Endodermal cell (in vitro differentiated cells): ENCODE results near the gene TBC1D4. TPM values are rescaled to one million over a fixed set of nuclear protein-coding genes. Genes with fewer than 3 reads are reported as not detected.

Experiments used
- DNase-seq: peaks from one replicate; pipeline ENCODE4 v3.0.0-alpha.2; 2017
- H3K27ac ChIP-seq: 2 replicates; pipeline ENCODE4 v1.5.1; 2013; ENCODE audit warnings: mild to moderate bottlenecking, low read depth, low read length, moderate library complexity
- H3K27me3 ChIP-seq: 2 replicates; pipeline ENCODE4 v1.6.1; 2013; ENCODE audit warnings: mild to moderate bottlenecking, low read length, moderate library complexity; ENCODE audit not compliant: insufficient read depth, control insufficient read depth, poor library complexity, severe bottlenecking
- H3K36me3 ChIP-seq: 2 replicates; pipeline ENCODE4 v1.7.0; 2013; ENCODE audit warnings: mild to moderate bottlenecking, low read length, moderate library complexity; ENCODE audit not compliant: control insufficient read depth, insufficient read depth
- H3K4me1 ChIP-seq: one replicate; pipeline ENCODE4 v1.7.0; 2013; ENCODE audit warnings: low read length; ENCODE audit not compliant: control insufficient read depth, insufficient read depth
- H3K4me3 ChIP-seq: 2 replicates; pipeline ENCODE4 v1.5.1; 2013; ENCODE audit warnings: mild to moderate bottlenecking, low read length, moderate library complexity
- H3K9ac ChIP-seq: 2 replicates; pipeline ENCODE4 v1.6.1; 2013; ENCODE audit warnings: mild to moderate bottlenecking, low read length, moderate library complexity; ENCODE audit not compliant: poor library complexity, severe bottlenecking; ENCODE audit errors: extremely low read depth
- H3K9me3 ChIP-seq: 2 replicates; pipeline ENCODE4 v1.6.1; 2013; ENCODE audit warnings: mild to moderate bottlenecking, low read length, moderate library complexity; ENCODE audit not compliant: control insufficient read depth
- H3K27ac Mint-ChIP-seq: 2 replicates; pipeline ENCODE4 v1.8.0; 2020; ENCODE audit warnings: mixed read lengths
- H3K27me3 Mint-ChIP-seq: 2 replicates; pipeline ENCODE4 v1.8.0; 2021; ENCODE audit warnings: mild to moderate bottlenecking, mixed read lengths; ENCODE audit not compliant: insufficient read depth
- H3K36me3 Mint-ChIP-seq: 2 replicates; pipeline ENCODE4 v1.8.0; 2020; ENCODE audit warnings: low read depth, mixed read lengths
- H3K4me1 Mint-ChIP-seq: 2 replicates; pipeline ENCODE4 v1.8.0; 2020; ENCODE audit warnings: mixed read lengths
- H3K4me3 Mint-ChIP-seq: 2 replicates; pipeline ENCODE4 v1.8.0; 2020; ENCODE audit warnings: mild to moderate bottlenecking, moderate library complexity, mixed read lengths
- H3K9me3 Mint-ChIP-seq: 2 replicates; pipeline ENCODE4 v1.8.0; 2020; ENCODE audit warnings: mild to moderate bottlenecking, mixed read lengths
- WGBS, 2 experiments: methylation state at CpG; one replicate each; pipeline versions ENCODE4 v1.1.5 to v1.1.7; 2013; ENCODE audit warnings: missing lambda C conversion rate in 2 of 2, mixed read lengths in 1 of 2; ENCODE audit not compliant: insufficient coverage in 1 of 2, insufficient read length in 1 of 2; 5-methylcytosine and 5-hydroxymethylcytosine counted together
- total RNA-seq, 2 donors: library from RNA; stranded (reverse); fragmentation: NEBNext Ultra II Directional in 1 of 2; extraction: Animal tissue kit (Norgen Biotek cat#: 25700) in 1 of 2; gene quantifications; 2 replicates in 1 of 2; 3 replicates in 1 of 2; pipeline ENCODE4 v1.2.1, GENCODE V29; 2021
- TF ChIP-seq, protein P1 (sequence below): fragments of 200-600 bp; sonication (generic); conservative IDR thresholded peaks from 2 replicates; pipeline ENCODE4 v1.5.0; 2021; ENCODE audit warnings: antibody characterized with exemption, mild to moderate bottlenecking

Gene TBC1D4
- total RNA-seq, 2 donors from 2014 or later: 3.2 to 4.7 TPM

DNA sequence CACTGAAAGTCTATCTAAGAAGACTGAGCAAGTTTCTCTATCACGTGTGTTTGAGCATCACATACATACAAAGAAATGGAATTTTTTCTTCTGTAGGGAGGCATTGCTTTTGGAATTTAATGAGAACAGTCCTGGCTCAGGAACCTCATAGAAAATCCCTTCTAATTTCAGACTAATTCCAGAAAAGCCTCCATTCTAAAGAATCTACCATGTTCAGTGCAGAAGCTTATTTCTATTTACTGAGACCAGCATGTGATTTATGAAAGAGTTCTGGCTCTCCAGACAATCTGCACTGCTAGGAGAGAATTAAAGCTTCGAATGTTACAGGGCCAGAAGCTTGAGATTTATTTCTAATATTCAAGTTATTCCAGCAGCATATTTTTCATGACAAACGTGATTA is 186.8 kb downstream of the TBC1D4 start:
- Histone ChIP-seq H3K9ac (no peak overlapping the region), H3K9me3 (no peaks in the 10 kb centered on the region), H3K27me3 (peaks cover 83% of the 10 kb centered on the region), H3K27ac (no peak overlapping the region), H3K4me3 (no peak overlapping the region), H3K4me1 (peaks cover 4% of the 10 kb centered on the region), H3K36me3 (no peaks in the 10 kb centered on the region)
- Mint-ChIP-seq H3K4me1 (peaks cover 18% of the 10 kb centered on the region), H3K4me3 (no peak overlapping the region), H3K36me3 (no peaks in the 10 kb centered on the region), H3K27me3 (peaks cover 31% of the 10 kb centered on the region), H3K27ac (no peak overlapping the region), H3K9me3 (no peaks in the 10 kb centered on the region)
- no peak for DNase-seq
- TF ChIP-seq, protein P1, sequence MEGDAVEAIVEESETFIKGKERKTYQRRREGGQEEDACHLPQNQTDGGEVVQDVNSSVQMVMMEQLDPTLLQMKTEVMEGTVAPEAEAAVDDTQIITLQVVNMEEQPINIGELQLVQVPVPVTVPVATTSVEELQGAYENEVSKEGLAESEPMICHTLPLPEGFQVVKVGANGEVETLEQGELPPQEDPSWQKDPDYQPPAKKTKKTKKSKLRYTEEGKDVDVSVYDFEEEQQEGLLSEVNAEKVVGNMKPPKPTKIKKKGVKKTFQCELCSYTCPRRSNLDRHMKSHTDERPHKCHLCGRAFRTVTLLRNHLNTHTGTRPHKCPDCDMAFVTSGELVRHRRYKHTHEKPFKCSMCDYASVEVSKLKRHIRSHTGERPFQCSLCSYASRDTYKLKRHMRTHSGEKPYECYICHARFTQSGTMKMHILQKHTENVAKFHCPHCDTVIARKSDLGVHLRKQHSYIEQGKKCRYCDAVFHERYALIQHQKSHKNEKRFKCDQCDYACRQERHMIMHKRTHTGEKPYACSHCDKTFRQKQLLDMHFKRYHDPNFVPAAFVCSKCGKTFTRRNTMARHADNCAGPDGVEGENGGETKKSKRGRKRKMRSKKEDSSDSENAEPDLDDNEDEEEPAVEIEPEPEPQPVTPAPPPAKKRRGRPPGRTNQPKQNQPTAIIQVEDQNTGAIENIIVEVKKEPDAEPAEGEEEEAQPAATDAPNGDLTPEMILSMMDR: no peak
- WGBS, 2 experiments: 90% methylated on average over 3 of the region's 3 CpGs; no CpG with 5 or more reads in 1 of the 2 experiments

DNA sequence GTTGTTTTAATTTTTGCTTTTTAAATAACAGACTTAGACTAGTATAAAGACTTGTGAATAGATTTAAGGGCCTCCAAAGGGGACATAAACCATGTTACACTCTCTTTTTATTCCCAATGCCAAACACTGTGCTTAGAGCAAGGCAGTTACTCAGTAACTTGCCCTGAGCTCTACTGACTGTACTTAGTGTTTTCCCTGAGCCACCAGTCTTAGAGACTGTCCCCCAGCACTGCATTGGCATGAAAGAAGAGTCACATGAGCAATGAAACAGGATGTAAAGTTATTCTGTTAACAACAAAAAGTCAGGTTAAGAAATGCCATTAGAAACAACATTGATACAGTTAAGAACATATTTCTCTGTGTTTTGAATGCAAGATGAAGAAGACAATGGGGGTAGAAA is 187.9 kb downstream of the TBC1D4 start:
- Mint-ChIP-seq H3K4me1 (peaks cover 14% of the 10 kb centered on the region), H3K27ac (no peak overlapping the region), H3K36me3 (no peaks in the 10 kb centered on the region), H3K27me3 (peaks cover 21% of the 10 kb centered on the region), H3K9me3 (no peaks in the 10 kb centered on the region), H3K4me3 (no peak overlapping the region)
- no peak overlapping the region for H3K27ac ChIP-seq
- no peaks in the 10 kb centered on the region for H3K36me3 ChIP-seq
- peaks cover 72% of the 10 kb centered on the region for H3K27me3 ChIP-seq
- H3K9me3 ChIP-seq: no peaks in the 10 kb centered on the region
- H3K9ac ChIP-seq: no peak overlapping the region
- no peak for DNase-seq
- no peak overlapping the region for H3K4me3 ChIP-seq
- TF ChIP-seq, protein P1: no peak
- H3K4me1 ChIP-seq: peaks cover 1% of the 10 kb centered on the region

DNA sequence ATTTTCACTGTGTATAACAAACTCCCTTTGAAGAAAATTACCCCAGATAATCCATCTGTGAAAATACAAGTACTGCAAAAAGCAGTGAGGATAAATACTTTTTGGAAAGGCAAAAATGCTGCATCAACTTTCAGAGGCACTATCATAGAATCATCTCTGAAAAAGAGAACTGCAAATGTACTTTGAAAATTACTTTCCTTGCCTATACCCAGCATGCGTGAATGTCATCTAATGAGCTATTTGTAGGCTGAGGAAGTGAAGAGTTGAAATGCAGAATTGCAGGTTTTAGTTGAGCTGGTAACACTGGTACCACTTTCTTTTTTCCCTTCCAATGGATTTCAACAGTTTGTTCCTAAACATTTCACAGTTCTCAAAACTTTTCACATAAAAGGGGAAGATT is 196.7 kb downstream of the TBC1D4 start:
- H3K4me1 ChIP-seq: no peaks in the 10 kb centered on the region
- H3K27me3 ChIP-seq: peaks cover 7% of the 10 kb centered on the region
- no peak overlapping the region for H3K4me3 ChIP-seq
- H3K27ac ChIP-seq: no peak overlapping the region
- Mint-ChIP-seq H3K27ac (no peak overlapping the region), H3K4me1 (no peaks in the 10 kb centered on the region), H3K9me3 (peaks cover 20% of the 10 kb centered on the region), H3K27me3 (no peaks in the 10 kb centered on the region), H3K4me3 (no peak overlapping the region), H3K36me3 (peaks cover 9% of the 10 kb centered on the region)
- 88 to 100% methylated on average over 1 of the region's 1 CpG for WGBS, 2 experiments
- DNase-seq: no peak
- no peak overlapping the region for H3K9ac ChIP-seq
- TF ChIP-seq, protein P1: no peak
- peaks cover 7% of the 10 kb centered on the region for H3K9me3 ChIP-seq
- no peaks in the 10 kb centered on the region for H3K36me3 ChIP-seq
